ENCODE data around the gene GANAB. TPM values are rescaled to one million over a fixed set of nuclear protein-coding genes. Genes with fewer than 3 reads are reported as not detected.

GANAB gene
- total and polyA plus RNA-seq, 2 of the 13 experiments (the other 11 are each of a cell fraction or from before 2014, with no cell fraction given) = 99.5 to 234 TPM

- FAIRE-seq (no peak), ATAC-seq (no peak), DNase-seq (ENCODE audit: low spot score) (no peak)
- Histone ChIP-seq H3K36me3 (replicated peaks in 1 of 2; ENCODE audit: control insufficient read depth in 1 of 2, insufficient read depth in 2 of 2, low read length in 2 of 2) (no peaks in the 10 kb centered on the region; a peak in 2 of 5 replicates), H3K9me3 (ENCODE audit: low read length) (no peaks in the 10 kb centered on the region), H3K27me3 (ENCODE audit: control insufficient read depth in 1 of 2, insufficient read depth in 2 of 2, low read length in 2 of 2) (no peaks in the 10 kb centered on the region; a peak in 1 of 5 replicates), H4K20me1 (ENCODE audit: insufficient read depth, low read length) (no peaks in the 10 kb centered on the region), H3K79me2 (ENCODE audit: insufficient read depth, low read length) (peaks cover 2% of the 10 kb centered on the region), H3K4me3 (replicated peaks in 1 of 3; ENCODE audit: insufficient read depth in 1 of 3, low read depth in 2 of 3, low read length in 3 of 3) (no peak overlapping the region), H3K27ac (ENCODE audit: extremely low read length, insufficient read depth, low read length) (no peak overlapping the region), H3K9ac (ENCODE audit: insufficient read depth, low read depth, low read length) (no peak overlapping the region), H2AFZ (ENCODE audit: low read length) (no peak overlapping the region), H3K4me1 (ENCODE audit: insufficient read depth, low read length) (peaks cover 50% of the 10 kb centered on the region), H3K4me2 (ENCODE audit: low read depth, low read length) (no peak overlapping the region)
- ChIA-PET POLR2A (interaction anchor here (0.7 kb wide), 1 partner anchor 8 kb away, joined by 3 read pairs; no protein-coding TSS in a partner anchor), CTCF (ENCODE audit: low intra/inter-chr PET ratio, low total read pairs) (no interaction called here)
- no TSS peak for BruUV-seq (replicated peaks)
- in situ Hi-C loops (cut with HindIII; ENCODE audit: extremely low pct_ligation_motif_present, low pct_unique_long_range_greater_than_20kb) = no loop called here
- intact Hi-C loops (cut with micrococcal nuclease; ENCODE audit: unreplicated experiment) = no loop called here
- 89% methylated on average over 4 of the region's 4 CpGs for WGBS (ENCODE audit: low lambda C conversion rate)
- TF ChIP-seq KMT2B (CRISPR knock-in tag; IDR thresholded peaks at IDR 0.05) = no peak
- no peak for TF ChIP-seq DPF2 (CRISPR knock-in tag; IDR thresholded peaks at IDR 0.05; ENCODE audit: borderline replicate concordance, low read depth)
- TF ChIP-seq MIER3 (CRISPR knock-in tag; IDR thresholded peaks at IDR 0.05; ENCODE audit: borderline replicate concordance) = no peak
- TF ChIP-seq AGO1 (IDR thresholded peaks at IDR 0.05; ENCODE audit: low read depth, low read length, poor library complexity, severe bottlenecking) = no peak
- no peak for TF ChIP-seq ATAD3A (CRISPR knock-in tag; IDR thresholded peaks at IDR 0.05)
- no peak for TF ChIP-seq RFXAP (CRISPR knock-in tag; IDR thresholded peaks at IDR 0.05; ENCODE audit: borderline replicate concordance)
- no peak for TF ChIP-seq SATB2 (CRISPR knock-in tag; IDR thresholded peaks at IDR 0.05)
- TF ChIP-seq, protein P1, sequence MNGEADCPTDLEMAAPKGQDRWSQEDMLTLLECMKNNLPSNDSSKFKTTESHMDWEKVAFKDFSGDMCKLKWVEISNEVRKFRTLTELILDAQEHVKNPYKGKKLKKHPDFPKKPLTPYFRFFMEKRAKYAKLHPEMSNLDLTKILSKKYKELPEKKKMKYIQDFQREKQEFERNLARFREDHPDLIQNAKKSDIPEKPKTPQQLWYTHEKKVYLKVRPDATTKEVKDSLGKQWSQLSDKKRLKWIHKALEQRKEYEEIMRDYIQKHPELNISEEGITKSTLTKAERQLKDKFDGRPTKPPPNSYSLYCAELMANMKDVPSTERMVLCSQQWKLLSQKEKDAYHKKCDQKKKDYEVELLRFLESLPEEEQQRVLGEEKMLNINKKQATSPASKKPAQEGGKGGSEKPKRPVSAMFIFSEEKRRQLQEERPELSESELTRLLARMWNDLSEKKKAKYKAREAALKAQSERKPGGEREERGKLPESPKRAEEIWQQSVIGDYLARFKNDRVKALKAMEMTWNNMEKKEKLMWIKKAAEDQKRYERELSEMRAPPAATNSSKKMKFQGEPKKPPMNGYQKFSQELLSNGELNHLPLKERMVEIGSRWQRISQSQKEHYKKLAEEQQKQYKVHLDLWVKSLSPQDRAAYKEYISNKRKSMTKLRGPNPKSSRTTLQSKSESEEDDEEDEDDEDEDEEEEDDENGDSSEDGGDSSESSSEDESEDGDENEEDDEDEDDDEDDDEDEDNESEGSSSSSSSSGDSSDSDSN (CRISPR knock-in tag; IDR thresholded peaks at IDR 0.05) = no peak
- TF ChIP-seq ZNF691 (CRISPR knock-in tag; IDR thresholded peaks at IDR 0.05; ENCODE audit: borderline replicate concordance, low read depth) = no peak
- no peak for TF ChIP-seq HHEX (CRISPR knock-in tag; IDR thresholded peaks at IDR 0.05)
- TF ChIP-seq, protein P2, sequence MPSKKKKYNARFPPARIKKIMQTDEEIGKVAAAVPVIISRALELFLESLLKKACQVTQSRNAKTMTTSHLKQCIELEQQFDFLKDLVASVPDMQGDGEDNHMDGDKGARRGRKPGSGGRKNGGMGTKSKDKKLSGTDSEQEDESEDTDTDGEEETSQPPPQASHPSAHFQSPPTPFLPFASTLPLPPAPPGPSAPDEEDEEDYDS (CRISPR knock-in tag; IDR thresholded peaks at IDR 0.05) = no peak
- TF ChIP-seq ARID2 (CRISPR knock-in tag; IDR thresholded peaks at IDR 0.05; ENCODE audit: borderline replicate concordance) = no peak
- no peak for TF ChIP-seq ZNF781 (CRISPR knock-in tag; IDR thresholded peaks at IDR 0.05; ENCODE audit: borderline replicate concordance, not compliant biosample characterization)
- TF ChIP-seq, protein P3, sequence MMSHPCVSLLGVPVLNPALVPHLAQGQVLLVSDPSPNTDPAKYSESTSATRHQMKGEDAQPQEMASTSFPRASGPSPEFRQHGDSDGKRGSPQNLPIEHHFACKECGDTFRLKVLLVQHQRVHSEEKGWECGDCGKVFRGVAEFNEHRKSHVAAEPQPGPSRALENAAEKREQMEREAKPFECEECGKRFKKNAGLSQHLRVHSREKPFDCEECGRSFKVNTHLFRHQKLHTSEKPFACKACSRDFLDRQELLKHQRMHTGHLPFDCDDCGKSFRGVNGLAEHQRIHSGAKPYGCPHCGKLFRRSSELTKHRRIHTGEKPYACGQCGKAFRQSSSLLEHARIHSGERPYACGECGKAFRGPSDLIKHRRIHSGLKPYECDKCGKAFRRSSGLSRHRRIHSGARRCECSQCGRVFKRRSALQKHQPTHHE (CRISPR knock-in tag; IDR thresholded peaks at IDR 0.05; ENCODE audit: borderline replicate concordance) = no peak
- TF ChIP-seq ZFP1 (CRISPR knock-in tag; IDR thresholded peaks at IDR 0.05) = no peak
- no peak for TF ChIP-seq NAIF1 (CRISPR knock-in tag; IDR thresholded peaks at IDR 0.05; ENCODE audit: borderline replicate concordance)
- TF ChIP-seq, protein P4, sequence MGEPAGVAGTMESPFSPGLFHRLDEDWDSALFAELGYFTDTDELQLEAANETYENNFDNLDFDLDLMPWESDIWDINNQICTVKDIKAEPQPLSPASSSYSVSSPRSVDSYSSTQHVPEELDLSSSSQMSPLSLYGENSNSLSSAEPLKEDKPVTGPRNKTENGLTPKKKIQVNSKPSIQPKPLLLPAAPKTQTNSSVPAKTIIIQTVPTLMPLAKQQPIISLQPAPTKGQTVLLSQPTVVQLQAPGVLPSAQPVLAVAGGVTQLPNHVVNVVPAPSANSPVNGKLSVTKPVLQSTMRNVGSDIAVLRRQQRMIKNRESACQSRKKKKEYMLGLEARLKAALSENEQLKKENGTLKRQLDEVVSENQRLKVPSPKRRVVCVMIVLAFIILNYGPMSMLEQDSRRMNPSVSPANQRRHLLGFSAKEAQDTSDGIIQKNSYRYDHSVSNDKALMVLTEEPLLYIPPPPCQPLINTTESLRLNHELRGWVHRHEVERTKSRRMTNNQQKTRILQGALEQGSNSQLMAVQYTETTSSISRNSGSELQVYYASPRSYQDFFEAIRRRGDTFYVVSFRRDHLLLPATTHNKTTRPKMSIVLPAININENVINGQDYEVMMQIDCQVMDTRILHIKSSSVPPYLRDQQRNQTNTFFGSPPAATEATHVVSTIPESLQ (CRISPR knock-in tag; conservative IDR thresholded peaks at IDR 0.05) = no peak
- TF ChIP-seq TEAD3 (CRISPR knock-in tag; optimal IDR thresholded peaks at IDR 0.05; ENCODE audit: borderline replicate concordance) = no peak
- no peak for TF ChIP-seq PAX8 (CRISPR knock-in tag; IDR thresholded peaks at IDR 0.05; ENCODE audit: borderline replicate concordance)
Measured at GRCh38 chr11:62607714-62608113, 38.7 kb downstream of the GANAB start.
